ENCODE measurements around the gene RPS10. TPM values are rescaled to one million over a fixed set of nuclear protein-coding genes. Genes with fewer than 3 reads are reported as not detected.

Gene RPS10
- total RNA-seq, 2 experiments from 2014 or later, result 2,718 to 2,727 TPM

GRCh38 chr6:34390531-34391472 lies 35.1 kb downstream of the RPS10 start:
- Mint-ChIP-seq H3K4me3 (no peak overlapping the region), H3K27ac (no peak overlapping the region), H3K9me3 (no peaks in the 10 kb centered on the region), H3K27me3 (ENCODE audit: low read depth) (no peaks in the 10 kb centered on the region), H3K4me1 (ENCODE audit: low read depth) (peaks cover 28% of the 10 kb centered on the region), H3K36me3 (ENCODE audit: low read depth) (no peaks in the 10 kb centered on the region)
- CTCF ChIA-PET, result interaction anchor here (0.7 to 2.1 kb wide), 3 partner anchors 10 to 195 kb away, joined by 3 to 5 read pairs (median 4); partner anchors contain the start of gene SMIM29
- intact Hi-C loops (cut with micrococcal nuclease), result no loop called here
- no peak for DNase-seq

GRCh38 chr6:34389034-34389433 lies 36.8 kb downstream of the RPS10 start:
- Mint-ChIP-seq H3K36me3 (ENCODE audit: low read depth) (no peaks in the 10 kb centered on the region), H3K27me3 (ENCODE audit: low read depth) (no peaks in the 10 kb centered on the region), H3K9me3 (no peaks in the 10 kb centered on the region), H3K4me3 (no peak overlapping the region), H3K27ac (no peak overlapping the region), H3K4me1 (ENCODE audit: low read depth) (peaks cover 32% of the 10 kb centered on the region)
- no peak for DNase-seq
- intact Hi-C loops (cut with micrococcal nuclease), result no loop called here
- CTCF ChIA-PET, result interaction anchor here (0.6 to 1.3 kb wide), 2 partner anchors 32 to 413 kb away, joined by 4 read pairs; no protein-coding TSS in a partner anchor

DNA sequence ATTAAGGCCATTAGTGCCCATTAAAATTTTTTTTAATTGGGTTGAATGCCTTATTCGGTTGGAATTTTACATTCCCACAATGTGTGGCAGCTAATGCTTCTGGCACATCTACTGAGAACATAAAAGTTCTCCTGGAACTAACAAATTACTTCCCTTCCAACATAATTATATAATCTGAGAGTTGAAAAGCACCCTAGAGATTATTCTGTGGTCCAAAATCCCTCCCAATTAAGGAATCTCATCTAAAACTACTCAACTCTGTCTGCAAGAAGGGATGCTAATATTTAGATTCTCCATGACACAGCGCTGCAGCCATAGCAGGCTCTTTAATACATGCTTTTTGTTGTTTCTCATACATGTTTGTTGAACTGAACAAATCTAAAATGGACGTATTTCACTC lies 37.4 kb downstream of the RPS10 start:
- H3K4me1 Mint-ChIP-seq (ENCODE audit: low read depth), result peaks cover 32% of the 10 kb centered on the region
- no peak overlapping the region for H3K4me3 Mint-ChIP-seq
- no peaks in the 10 kb centered on the region for H3K9me3 Mint-ChIP-seq
- peaks cover 3% of the 10 kb centered on the region for H3K36me3 Mint-ChIP-seq (ENCODE audit: low read depth)
- intact Hi-C loops (cut with micrococcal nuclease), result no loop called here
- CTCF ChIA-PET, result interaction anchor here (0.6 kb wide), 1 partner anchor 414 kb away, joined by 4 read pairs; no protein-coding TSS in a partner anchor
- DNase-seq, result no peak
- no peaks in the 10 kb centered on the region for H3K27me3 Mint-ChIP-seq (ENCODE audit: low read depth)
- no peak overlapping the region for H3K27ac Mint-ChIP-seq

- Mint-ChIP-seq H3K4me3 (no peak overlapping the region), H3K27ac (no peak overlapping the region), H3K36me3 (ENCODE audit: low read depth) (peaks cover 4% of the 10 kb centered on the region), H3K9me3 (no peaks in the 10 kb centered on the region), H3K4me1 (ENCODE audit: low read depth) (peaks cover 26% of the 10 kb centered on the region), H3K27me3 (ENCODE audit: low read depth) (no peaks in the 10 kb centered on the region)
- DNase-seq, result no peak
- CTCF ChIA-PET, result interaction anchor here (1.0 kb wide), 1 partner anchor 137 kb away, joined by 4 read pairs; no protein-coding TSS in a partner anchor
- intact Hi-C loops (cut with micrococcal nuclease), result no loop called here
Measured at GRCh38 chr6:34386316-34387137, 39.3 kb downstream of the RPS10 start.

- intact Hi-C loops (cut with micrococcal nuclease), result no loop called here
- CTCF ChIA-PET, result no interaction called here
Measured at GRCh38 chr6:34385793-34386195, 40.1 kb downstream of the RPS10 start.

DNA sequence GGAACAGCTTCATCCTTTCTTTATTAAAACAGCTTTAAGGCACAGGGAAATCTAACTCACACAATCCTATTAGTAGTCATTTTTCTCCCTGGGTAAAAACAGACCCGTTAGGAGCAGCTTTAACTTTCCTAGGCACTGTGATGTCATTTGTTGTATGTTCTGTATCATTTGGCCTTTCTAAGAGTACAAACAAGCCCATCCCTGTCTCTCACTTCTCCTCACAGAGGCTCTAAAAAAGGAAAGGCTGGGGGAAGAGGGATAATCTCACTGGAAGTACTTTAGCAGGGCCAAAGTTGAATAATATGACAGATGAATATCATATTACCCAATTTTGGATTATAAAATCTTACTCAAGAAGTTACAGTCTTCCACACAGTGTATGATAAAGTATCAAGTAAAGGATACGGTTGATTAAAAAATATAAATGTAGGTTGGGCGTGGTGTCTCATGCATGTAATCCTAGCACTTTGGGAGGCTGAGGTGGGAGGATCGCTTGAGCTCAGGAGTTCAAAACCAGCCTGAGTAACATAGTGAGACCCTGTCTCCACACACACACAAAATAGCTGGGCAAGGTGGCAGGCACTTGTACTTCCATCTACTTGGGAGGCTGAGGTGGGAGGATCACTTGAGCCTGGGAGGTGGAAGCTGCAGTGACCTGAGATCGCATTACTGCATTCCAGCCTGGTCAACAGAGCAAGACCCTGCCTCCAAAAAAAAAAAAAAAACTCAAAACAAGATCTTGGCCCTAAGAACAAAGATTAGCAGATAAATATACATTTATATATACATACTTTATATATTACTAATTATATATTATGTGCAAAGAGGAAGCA lies 41.3 kb downstream of the RPS10 start:
- Mint-ChIP-seq H3K9me3 (no peaks in the 10 kb centered on the region), H3K36me3 (ENCODE audit: low read depth) (peaks cover 7% of the 10 kb centered on the region), H3K27me3 (ENCODE audit: low read depth) (no peaks in the 10 kb centered on the region), H3K4me1 (ENCODE audit: low read depth) (peaks cover 35% of the 10 kb centered on the region), H3K27ac (no peak overlapping the region), H3K4me3 (no peak overlapping the region)
- CTCF ChIA-PET, result interaction anchor here (1.6 kb wide), 1 partner anchor 31 kb away, joined by 3 read pairs; no protein-coding TSS in a partner anchor
- intact Hi-C loops (cut with micrococcal nuclease), result no loop called here
- no peak for DNase-seq

More at GRCh38 chr6:34385793-34386195, 40.1 kb downstream of the RPS10 start:
- peaks cover 34% of the 10 kb centered on the region for H3K4me1 Mint-ChIP-seq (ENCODE audit: low read depth)
- H3K27ac Mint-ChIP-seq, result no peak overlapping the region
- DNase-seq, result no peak
- no peaks in the 10 kb centered on the region for H3K27me3 Mint-ChIP-seq (ENCODE audit: low read depth)
- H3K4me3 Mint-ChIP-seq, result no peak overlapping the region
- peaks cover 6% of the 10 kb centered on the region for H3K36me3 Mint-ChIP-seq (ENCODE audit: low read depth)
- no peaks in the 10 kb centered on the region for H3K9me3 Mint-ChIP-seq

- H3K4me1 Mint-ChIP-seq (ENCODE audit: low read depth), result peaks cover 31% of the 10 kb centered on the region
Measured at GRCh38 chr6:34383656-34384320, 42.1 kb downstream of the RPS10 start.

GRCh38 chr6:34383161-34383631 lies 42.7 kb downstream of the RPS10 start:
- no peaks in the 10 kb centered on the region for H3K27me3 Mint-ChIP-seq (ENCODE audit: low read depth)
- H3K9me3 Mint-ChIP-seq, result no peaks in the 10 kb centered on the region
- H3K36me3 Mint-ChIP-seq (ENCODE audit: low read depth), result peaks cover 8% of the 10 kb centered on the region
- H3K4me3 Mint-ChIP-seq, result no peak overlapping the region
- H3K27ac Mint-ChIP-seq, result no peak overlapping the region
- CTCF ChIA-PET, result interaction anchor here (0.7 to 1.6 kb wide), 3 partner anchors 32 to 187 kb away, joined by 3 read pairs; no protein-coding TSS in a partner anchor
- intact Hi-C loops (cut with micrococcal nuclease), result no loop called here
- DNase-seq, result no peak
- peaks cover 31% of the 10 kb centered on the region for H3K4me1 Mint-ChIP-seq (ENCODE audit: low read depth)

More at GRCh38 chr6:34383656-34384320, 42.1 kb downstream of the RPS10 start:
- no peak for DNase-seq
- Mint-ChIP-seq H3K36me3 (ENCODE audit: low read depth) (peaks cover 7% of the 10 kb centered on the region), H3K4me3 (no peak overlapping the region), H3K27me3 (ENCODE audit: low read depth) (no peaks in the 10 kb centered on the region), H3K27ac (no peak overlapping the region), H3K9me3 (no peaks in the 10 kb centered on the region)
- CTCF ChIA-PET, result interaction anchor here (0.7 to 1.6 kb wide), 2 partner anchors 31 to 134 kb away, joined by 3 read pairs; no protein-coding TSS in a partner anchor
- intact Hi-C loops (cut with micrococcal nuclease), result no loop called here

DNA sequence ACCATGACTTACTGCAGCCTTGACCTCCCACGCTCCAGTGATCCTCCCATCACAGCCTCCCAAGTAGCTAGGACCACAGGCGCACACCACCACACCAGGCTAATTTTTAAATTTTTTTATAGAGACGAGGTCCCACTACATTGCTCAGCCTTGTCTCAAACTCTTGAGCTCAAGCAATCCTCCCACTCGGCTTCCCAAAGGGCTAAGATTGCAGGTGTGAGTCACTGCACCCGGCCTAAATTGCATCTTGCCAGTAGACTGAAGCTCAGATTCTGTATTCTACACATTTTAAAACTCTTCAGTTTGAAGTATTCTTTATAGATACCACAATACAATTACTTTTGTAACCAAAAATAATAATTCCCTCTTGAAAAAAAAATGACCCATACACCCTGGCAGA lies 44.8 kb downstream of the RPS10 start:
- CTCF ChIA-PET, result interaction anchor here (1.0 kb wide), 1 partner anchor 10 kb away, joined by 4 read pairs; no protein-coding TSS in a partner anchor
- Mint-ChIP-seq H3K27ac (no peak overlapping the region), H3K9me3 (no peaks in the 10 kb centered on the region), H3K4me1 (ENCODE audit: low read depth) (peaks cover 28% of the 10 kb centered on the region), H3K4me3 (no peak overlapping the region), H3K36me3 (ENCODE audit: low read depth) (peaks cover 9% of the 10 kb centered on the region), H3K27me3 (ENCODE audit: low read depth) (no peaks in the 10 kb centered on the region)
- no peak for DNase-seq
- intact Hi-C loops (cut with micrococcal nuclease), result no loop called here

- intact Hi-C loops (cut with micrococcal nuclease), result no loop called here
- H3K9me3 Mint-ChIP-seq, result no peaks in the 10 kb centered on the region
- no peaks in the 10 kb centered on the region for H3K27me3 Mint-ChIP-seq (ENCODE audit: low read depth)
- H3K27ac Mint-ChIP-seq, result no peak overlapping the region
- no peak overlapping the region for H3K4me3 Mint-ChIP-seq
- peaks cover 18% of the 10 kb centered on the region for H3K4me1 Mint-ChIP-seq (ENCODE audit: low read depth)
- CTCF ChIA-PET, result interaction anchor here (0.8 kb wide), 1 partner anchor 182 kb away, joined by 3 read pairs; no protein-coding TSS in a partner anchor
- DNase-seq, result no peak
- peaks cover 6% of the 10 kb centered on the region for H3K36me3 Mint-ChIP-seq (ENCODE audit: low read depth)
Measured at GRCh38 chr6:34378470-34378869, 47.4 kb downstream of the RPS10 start.

- intact Hi-C loops (cut with micrococcal nuclease), result no loop called here
- Mint-ChIP-seq H3K36me3 (ENCODE audit: low read depth) (peaks cover 5% of the 10 kb centered on the region), H3K27me3 (ENCODE audit: low read depth) (no peaks in the 10 kb centered on the region), H3K9me3 (no peaks in the 10 kb centered on the region), H3K4me1 (ENCODE audit: low read depth) (peaks cover 16% of the 10 kb centered on the region), H3K4me3 (no peak overlapping the region), H3K27ac (no peak overlapping the region)
- no peak for DNase-seq
- CTCF ChIA-PET, result interaction anchor here (0.8 kb wide), 1 partner anchor 182 kb away, joined by 3 read pairs; no protein-coding TSS in a partner anchor
Measured at GRCh38 chr6:34377984-34378383, 47.9 kb downstream of the RPS10 start.
